K562 (cell line): ENCODE results near the gene KAZN. TPM values are rescaled to one million over a fixed set of nuclear protein-coding genes. Genes with fewer than 3 reads are reported as not detected.

Source experiments
- ATAC-seq: fragments of 200-7000 bp; cut with Tn5 transposase; 3 replicates; pipeline ENCODE4 v1.9.1; 2020; ENCODE audit warnings: moderate library complexity
- BruUV-seq: library from RNA; stranded (reverse); fragments of 400-500 nt; replicated peaks from 2 replicates; lab custom pipeline; 2021; lab: Mats Ljungman, UMichigan
- CTCF ChIA-PET: fragments of 300-600 bp; formaldehyde crosslinking; extraction: SDS; loops from one replicate; lab custom pipeline; 2021; ENCODE audit warnings: low intra/inter-chr PET ratio; lab: Yijun Ruan, JAX
- POLR2A ChIA-PET: fragments of 300-600, 350-650 bp; sonication (Branson Sonifier 250); formaldehyde crosslinking; extraction: SDS; loops from one replicate; lab custom pipeline; 2021; ENCODE audit warnings: antibody characterized with exemption, inconsistent platforms; lab: Yijun Ruan, JAX
- DNase-seq, 4 experiments: peaks; one replicate each; pipeline versions ENCODE4 v3.0.0 to v3.0.0-alpha.2; 2011 to 2018; ENCODE audit warnings: low spot score in 3 of 4, mixed read lengths in 3 of 4; ENCODE audit errors: extremely low read depth in 1 of 4
- FAIRE-seq: peaks from 2 replicates; lab custom pipeline; 2011; peaks lifted over from hg19 to GRCh38; lab: Jason Lieb, UNC
- H2AFZ ChIP-seq: 2 replicates; pipeline ENCODE4 v1.6.0; 2011; ENCODE audit warnings: low read depth, low read length, control low read depth, inconsistent platforms
- H3K27ac ChIP-seq: fragments of 200-600 bp; 3 replicates; pipeline ENCODE4 v1.8.0; 2011; ENCODE audit warnings: low read depth, mild to moderate bottlenecking, control low read depth, inconsistent platforms, low read length, moderate library complexity, mixed read lengths; ENCODE audit errors: extremely low read depth
- H3K27me3 ChIP-seq, 2 experiments: fragments of 300-600 bp in 1 of 2; 2 replicates in 1 of 2; 3 replicates in 1 of 2; pipeline versions ENCODE4 v1.6.0 to v1.8.0; 2011; ENCODE audit warnings: inconsistent platforms in 2 of 2, low read length in 2 of 2, mild to moderate bottlenecking in 1 of 2, mixed read lengths in 1 of 2, moderate library complexity in 1 of 2; ENCODE audit not compliant: control insufficient read depth in 2 of 2, insufficient read depth in 2 of 2
- H3K36me3 ChIP-seq: fragments of 300-600 bp; 3 replicates; pipeline ENCODE4 v1.8.0; 2011; ENCODE audit warnings: mild to moderate bottlenecking, low read length, inconsistent platforms; ENCODE audit not compliant: control insufficient read depth, insufficient read depth
- H3K4me1 ChIP-seq, 2 experiments: fragments of 200-600 bp in 1 of 2; replicated peaks in 1 of 2; 2 replicates in 1 of 2; 3 replicates in 1 of 2; pipeline versions ENCODE4 v1.5.1 to v1.8.0; 2011; ENCODE audit warnings: inconsistent platforms in 2 of 2, low read length in 2 of 2, mild to moderate bottlenecking in 1 of 2, mixed read lengths in 1 of 2, moderate library complexity in 1 of 2; ENCODE audit not compliant: control insufficient read depth in 2 of 2, insufficient read depth in 2 of 2
- H3K4me2 ChIP-seq: 2 replicates; pipeline ENCODE4 v1.6.1; 2011; ENCODE audit warnings: low read length, control low read depth, inconsistent platforms, mixed read lengths; ENCODE audit not compliant: insufficient read depth
- H3K4me3 ChIP-seq: fragments of 200-600 bp; sonication (generic), shearing (Covaris generic); 2 replicates; pipeline ENCODE4 v1.5.1; 2016; ENCODE audit warnings: control low read depth, inconsistent platforms
- H3K79me2 ChIP-seq: fragments of 200-600 bp; 3 replicates; pipeline ENCODE4 v1.8.0; 2011; ENCODE audit warnings: low read length, inconsistent platforms; ENCODE audit not compliant: control insufficient read depth, insufficient read depth
- H3K9ac ChIP-seq, 2 experiments: 2 replicates each; pipeline versions ENCODE4 v1.6.0 to v1.6.1; 2011; ENCODE audit warnings: low read depth in 2 of 2, low read length in 2 of 2, control low read depth in 1 of 2, inconsistent platforms in 1 of 2, mild to moderate bottlenecking in 1 of 2, mixed read lengths in 1 of 2; ENCODE audit not compliant: insufficient read depth in 1 of 2
- H3K9me1 ChIP-seq: one replicate; pipeline ENCODE4 v1.6.0; 2011; ENCODE audit warnings: inconsistent platforms, mild to moderate bottlenecking, low read length, moderate library complexity; ENCODE audit not compliant: control insufficient read depth, insufficient read depth
- H3K9me3 ChIP-seq: replicated peaks from 2 replicates; pipeline ENCODE4 v1.5.1; 2011; ENCODE audit warnings: low read depth, low read length, inconsistent platforms; ENCODE audit not compliant: control insufficient read depth, insufficient read depth
- H4K20me1 ChIP-seq: replicated peaks from 2 replicates; pipeline ENCODE4 v1.6.1; 2011; ENCODE audit warnings: low read length, inconsistent platforms, mixed read lengths; ENCODE audit not compliant: control insufficient read depth, insufficient read depth
- BMI1 ChIP-seq: fragments of 150-350 bp; IDR thresholded peaks from 2 replicates; pipeline ENCODE4 v1.6.1; 2014; ENCODE audit warnings: low read length
- CEBPZ ChIP-seq: fragments of 150-350 bp; IDR thresholded peaks from 2 replicates; pipeline ENCODE4 v1.6.1; 2014; ENCODE audit warnings: low read depth, mild to moderate bottlenecking, low read length, borderline replicate concordance
- CREB1 ChIP-seq, 2 experiments: sonication (generic) in 1 of 2; formaldehyde crosslinking in 1 of 2; IDR thresholded peaks; 2 replicates each; pipeline versions ENCODE4 v1.6.1 to v1.8.0; 2012 to 2022; ENCODE audit warnings: inconsistent platforms in 1 of 2, mild to moderate bottlenecking in 1 of 2, missing genetic modification reagents in 1 of 2, moderate library complexity in 1 of 2
- DPF2 ChIP-seq: fragments of 450-650 bp; IDR thresholded peaks from 2 replicates; pipeline ENCODE4 v1.6.1; 2016
- HEY1 ChIP-seq: fragments of 250-450 bp; sonication (Bioruptor Pico); IDR thresholded peaks from 2 replicates; pipeline ENCODE4 v1.5.0; 2020; ENCODE audit warnings: mild to moderate bottlenecking, moderate library complexity, borderline replicate concordance
- MEF2D ChIP-seq: conservative IDR thresholded peaks from 2 replicates; pipeline ENCODE4 v1.6.1; 2016; ENCODE audit warnings: low read depth, missing genetic modification characterization, missing compliant biosample characterization
- NR2C1 ChIP-seq, 2 experiments: fragments of 450-650 bp; IDR thresholded peaks; 2 replicates each; pipeline ENCODE4 v1.6.1; 2017; ENCODE audit warnings: mild to moderate bottlenecking in 2 of 2, antibody characterized with exemption in 1 of 2, inconsistent platforms in 1 of 2, missing compliant biosample characterization in 1 of 2, missing genetic modification characterization in 1 of 2
- PTRF ChIP-seq: fragments of 450-650 bp; IDR thresholded peaks from 2 replicates; pipeline ENCODE4 v1.6.1; 2016; ENCODE audit warnings: mild to moderate bottlenecking, missing genetic modification characterization, missing compliant biosample characterization
- RBBP5 ChIP-seq: fragments of 200-600 bp; sonication (generic); IDR thresholded peaks from 2 replicates; pipeline ENCODE4 v1.6.1; 2012; ENCODE audit warnings: borderline replicate concordance, mild to moderate bottlenecking, low read length, control low read depth, inconsistent platforms; ENCODE audit not compliant: insufficient read depth, poor library complexity, severe bottlenecking
- RBM25 ChIP-seq: fragments of 200-400 bp; formaldehyde crosslinking; IDR thresholded peaks from 2 replicates; pipeline ENCODE4 v1.6.1; 2018; ENCODE audit warnings: low read length, low read depth, moderate library complexity; ENCODE audit not compliant: severe bottlenecking
- STAT6 ChIP-seq: sonication (generic); formaldehyde crosslinking; IDR thresholded peaks from 2 replicates; pipeline ENCODE4 v1.8.1; 2023; ENCODE audit warnings: mild to moderate bottlenecking, missing genetic modification reagents
- XRCC5 ChIP-seq: fragments of 200-400 bp; formaldehyde crosslinking; IDR thresholded peaks from 2 replicates; pipeline ENCODE4 v1.6.1; 2017; ENCODE audit warnings: low read depth, mild to moderate bottlenecking, low read length
- ZNF324 ChIP-seq: fragments of 250-450 bp; sonication (Bioruptor Pico); IDR thresholded peaks from 2 replicates; pipeline ENCODE4 v1.4.0; 2020; ENCODE audit warnings: mild to moderate bottlenecking
- ZNF717 ChIP-seq: fragments of 250-450 bp; sonication (Bioruptor Pico); IDR thresholded peaks from 2 replicates; pipeline ENCODE4 v1.5.0; 2021
- ZNF778 ChIP-seq: fragments of 450-650 bp; formaldehyde crosslinking; IDR thresholded peaks from 2 replicates; pipeline ENCODE4 v1.4.0; 2020; ENCODE audit warnings: mild to moderate bottlenecking, moderate library complexity
- WGBS: fragments of 100-300 bp; shearing (Covaris generic); methylation state at CpG from one replicate; pipeline ENCODE4 v1.1.6; 2016; ENCODE audit warnings: low coverage, mixed read lengths; ENCODE audit not compliant: insufficient coverage; ENCODE audit errors: missing lambda C conversion rate; 5-methylcytosine and 5-hydroxymethylcytosine counted together
- in situ Hi-C: fragments of 300-500 bp; cut with MboI; formaldehyde crosslinking; loops from 4 replicates; pipeline ENCODE4 v1.15.0; 2018; ENCODE audit warnings: inconsistent platforms, mixed read lengths
- intact Hi-C: fragments of 100-400 bp; cut with micrococcal nuclease; formaldehyde crosslinking; loops from 2 replicates; pipeline ENCODE4 v1.14.2; 2022
- polyA plus RNA-seq, 8 experiments: library from polyadenylated mRNA; depleted of rRNA in 4 of 8; stranded (reverse) in 5 of 8; unstranded in 3 of 8; fragments of >200 nt; fragmentation: Nextera tagmentation in 2 of 8; fragmentation: Illumina TruSeq in 1 of 8; extraction: Ambion mirVana in 2 of 8; extraction: Trizol in 1 of 8; gene quantifications; 2 replicates each; pipeline versions ENCODE4 v1.2.1 to v1.2.3, GENCODE V29; 2011 to 2014; ENCODE audit warnings: inconsistent platforms in 1 of 8, missing spikeins in 1 of 8
- total RNA-seq, 7 experiments: library from RNA; depleted of rRNA in 6 of 7; stranded (reverse); fragments of >200 nt in 6 of 7; fragmentation: Illumina TruSeq in 2 of 7; extraction: Trizol in 2 of 7; gene quantifications; 2 replicates each; pipeline versions ENCODE4 v1.2.1 to v1.2.3, GENCODE V29; 2011 to 2021; ENCODE audit warnings: low replicate concordance in 1 of 7

The KAZN gene
- total and polyA plus RNA-seq, 9 of the 15 experiments (the other 6 are each of a cell fraction or from before 2014, with no cell fraction given) = 2.1 to 21.6 (median 5.4) TPM

GRCh38 chr1:14782741-14783591 is 184.5 kb downstream of the KAZN start:
- Histone ChIP-seq H2AFZ (peak overlapping the region; percentile 42; the same call in 1 of the 2 replicates), H3K4me3 (no peak overlapping the region), H4K20me1 (no peaks in the 10 kb centered on the region), H3K36me3 (no peaks in the 10 kb centered on the region), H3K4me2 (peak overlapping the region; percentile 54), H3K27ac (peak overlapping the region; percentile 79), H3K4me1 (peaks cover 56 to 87% of the 10 kb centered on the region in 2 experiments), H3K27me3 (no peaks in the 10 kb centered on the region), H3K9me3 (peaks cover 9% of the 10 kb centered on the region), H3K79me2 (no peaks in the 10 kb centered on the region), H3K9ac (peak overlapping the region; percentile 49 to 61; a peak in 3 of 4 replicates), H3K9me1 (no peaks in the 10 kb centered on the region)
- ChIA-PET CTCF (no interaction called here), POLR2A (no interaction called here)
- in situ Hi-C loops (loop anchor here (10.0 kb wide), 1 partner anchor 242 kb away; no protein-coding TSS in a partner anchor), intact Hi-C loops (loop anchor here (1.0 to 5.0 kb wide), 2 partner anchors 21 to 346 kb away; no protein-coding TSS in a partner anchor)
- BruUV-seq = no TSS peak
- ATAC-seq (peak; percentile 75), DNase-seq (peak; percentile 39 to 87 (median 63)), FAIRE-seq (peak; percentile 86)
- under 1% methylated on average over 8 of the region's 8 CpGs for WGBS
- TF ChIP-seq ZNF778 (CRISPR knock-in tag) (no peak), CEBPZ (no peak), RBBP5 (peak; percentile 55), HEY1 (CRISPR knock-in tag) (no peak), CREB1 (IDR thresholded peaks at IDR 0.05) (no peak), CREB1 (CRISPR knock-in tag; IDR thresholded peaks at IDR 0.05) (no peak), XRCC5 (no peak), NR2C1 (IDR thresholded peaks at IDR 0.05) (no peak; the same call in 1 of the 2 replicates), NR2C1 (tag; IDR thresholded peaks at IDR 0.05) (peak; percentile 33; the same call in 1 of the 2 replicates), BMI1 (no peak), DPF2 (peak; percentile 86), PTRF (tag) (no peak; the same call in 1 of the 2 replicates), ZNF324 (no peak), STAT6 (CRISPR knock-in tag) (no peak), RBM25 (no peak), MEF2D (tag) (0 out of 2 replicates have a peak, but pooled peaks have one; percentile 43), ZNF717 (CRISPR knock-in tag) (no peak)
